H1 (cell line): Measurements from ENCODE around the gene MFRP. TPM values are rescaled to one million over a fixed set of nuclear protein-coding genes. Genes with fewer than 3 reads are reported as not detected.
"Not testable (repeated sequence)": the region's sequence is repeated elsewhere in the genome, so short reads cannot be mapped to it uniquely, and the experiment has no call there.

Experiments
- CTCF ChIA-PET: fragments of 300-600 bp; sonication (Branson Sonifier 250); formaldehyde crosslinking; loops from one replicate; lab custom pipeline; 2021; ENCODE audit not compliant: partially characterized antibody; lab: Charles Lee
- POLR2A ChIA-PET: fragments of 300-600 bp; sonication (Branson Sonifier 250); formaldehyde crosslinking; loops from one replicate; lab custom pipeline; 2021; ENCODE audit warnings: inconsistent platforms; ENCODE audit not compliant: partially characterized antibody; lab: Charles Lee
- DNase-seq, 2 experiments: peaks; one replicate each; pipeline versions ENCODE4 v3.0.0 to v3.0.0-alpha.2; 2010 to 2022; ENCODE audit warnings: low spot score in 2 of 2, low read depth in 1 of 2, mixed read lengths in 1 of 2
- FAIRE-seq: peaks from 2 replicates; lab custom pipeline; 2011; peaks lifted over from hg19 to GRCh38; lab: Jason Lieb, UNC
- H2AFZ ChIP-seq: 2 replicates; pipeline ENCODE4 v1.8.1; 2012; ENCODE audit warnings: low read length, inconsistent platforms
- H2AK5ac ChIP-seq: 2 replicates; pipeline ENCODE4 v1.6.1; 2013; ENCODE audit warnings: low read depth, low read length
- H2BK120ac ChIP-seq: replicated peaks from 2 replicates; pipeline ENCODE3; 2013; ENCODE audit warnings: low read depth, low read length, inconsistent platforms
- H2BK12ac ChIP-seq: 2 replicates; pipeline ENCODE4 v1.6.1; 2013; ENCODE audit warnings: low read depth, low read length
- H2BK15ac ChIP-seq: 2 replicates; pipeline ENCODE4 v1.6.1; 2013; ENCODE audit warnings: low read length
- H2BK20ac ChIP-seq: 2 replicates; pipeline ENCODE4 v1.6.1; 2013; ENCODE audit warnings: low read length
- H2BK5ac ChIP-seq: 2 replicates; pipeline ENCODE4 v1.6.1; 2013; ENCODE audit warnings: low read depth, low read length
- H3K14ac ChIP-seq: 2 replicates; pipeline ENCODE4 v1.6.1; 2013; ENCODE audit warnings: inconsistent platforms; ENCODE audit not compliant: insufficient read length
- H3K18ac ChIP-seq: 2 replicates; pipeline ENCODE4 v1.6.1; 2013; ENCODE audit warnings: low read length; ENCODE audit errors: extremely low read depth
- H3K23ac ChIP-seq: 2 replicates; pipeline ENCODE4 v1.6.1; 2013; ENCODE audit warnings: inconsistent platforms; ENCODE audit not compliant: insufficient read length
- H3K23me2 ChIP-seq: 2 replicates; pipeline ENCODE4 v1.6.1; 2013; ENCODE audit warnings: low read depth, low read length
- H3K27ac ChIP-seq: 2 replicates; pipeline ENCODE4 v1.6.1; 2011; ENCODE audit warnings: low read depth, low read length, inconsistent platforms
- H3K27me3 ChIP-seq, 4 experiments: replicated peaks in 1 of 4; 1 replicate in 1 of 4; 2 replicates in 3 of 4; pipeline versions ENCODE4 v1.6.1 to v1.8.1; 2011 to 2013; ENCODE audit warnings: low read length in 3 of 4, mild to moderate bottlenecking in 3 of 4, inconsistent platforms in 2 of 4, mixed read lengths in 2 of 4, moderate library complexity in 1 of 4; ENCODE audit not compliant: control insufficient read depth in 3 of 4, insufficient read depth in 3 of 4; ENCODE audit errors: extremely low read depth in 1 of 4
- H3K36me3 ChIP-seq, 4 experiments: 2 replicates each; pipeline versions ENCODE4 v1.6.1 to v1.8.1; 2011 to 2013; ENCODE audit warnings: mild to moderate bottlenecking in 4 of 4, low read length in 3 of 4, moderate library complexity in 2 of 4, control low read depth in 1 of 4, inconsistent platforms in 1 of 4; ENCODE audit not compliant: insufficient read depth in 4 of 4, control insufficient read depth in 2 of 4
- H3K4ac ChIP-seq: replicated peaks from 2 replicates; pipeline ENCODE3; 2013; ENCODE audit warnings: low read length, low read depth, mixed read lengths, inconsistent platforms; ENCODE audit not compliant: insufficient read length
- H3K4me1 ChIP-seq, 4 experiments: replicated peaks in 1 of 4; 1 replicate in 1 of 4; 2 replicates in 3 of 4; pipeline versions ENCODE4 v1.6.1 to v1.8.1; 2011 to 2013; ENCODE audit warnings: low read length in 3 of 4, inconsistent platforms in 2 of 4, mixed read lengths in 1 of 4; ENCODE audit not compliant: insufficient read depth in 4 of 4, control insufficient read depth in 3 of 4
- H3K4me2 ChIP-seq, 2 experiments: 2 replicates each; pipeline versions ENCODE4 v1.6.1 to v1.8.1; 2011 to 2013; ENCODE audit warnings: low read depth in 2 of 2, low read length in 2 of 2, control low read depth in 1 of 2, inconsistent platforms in 1 of 2, mild to moderate bottlenecking in 1 of 2; ENCODE audit not compliant: insufficient read depth in 1 of 2
- H3K4me3 ChIP-seq, 4 experiments: fragments of 200-600, 300-600 bp in 1 of 4; sonication (generic), shearing (Covaris generic), sonication (Bioruptor Twin) in 1 of 4; 2 replicates each; pipeline versions ENCODE4 v1.5.1 to v1.8.1; 2011 to 2016; ENCODE audit warnings: low read length in 4 of 4, low read depth in 3 of 4, control low read depth in 2 of 4, inconsistent platforms in 2 of 4, mild to moderate bottlenecking in 2 of 4, mixed read lengths in 1 of 4, moderate library complexity in 1 of 4; ENCODE audit not compliant: insufficient read depth in 2 of 4; ENCODE audit errors: extremely low read depth in 1 of 4
- H3K56ac ChIP-seq: replicated peaks from 2 replicates; pipeline ENCODE3; 2013; ENCODE audit warnings: low read depth, mild to moderate bottlenecking, mixed read lengths, low read length, inconsistent platforms; ENCODE audit not compliant: insufficient read length
- H3K79me1 ChIP-seq: 2 replicates; pipeline ENCODE4 v1.6.1; 2013; ENCODE audit warnings: low read depth, low read length, control low read depth
- H3K79me2 ChIP-seq, 2 experiments: 2 replicates each; pipeline versions ENCODE4 v1.6.1 to v1.8.1; 2012 to 2013; ENCODE audit warnings: low read length in 2 of 2, mild to moderate bottlenecking in 2 of 2, inconsistent platforms in 1 of 2; ENCODE audit not compliant: insufficient read depth in 2 of 2, control insufficient read depth in 1 of 2
- H3K9ac ChIP-seq, 4 experiments: replicated peaks in 1 of 4; 1 replicate in 1 of 4; 2 replicates in 3 of 4; pipeline versions ENCODE4 v1.6.1 to v1.8.1; 2011 to 2013; ENCODE audit warnings: low read depth in 3 of 4, low read length in 3 of 4, control low read depth in 2 of 4, mild to moderate bottlenecking in 2 of 4, moderate library complexity in 2 of 4, inconsistent platforms in 1 of 4; ENCODE audit errors: extremely low read depth in 1 of 4
- H3K9me3 ChIP-seq, 2 experiments: 2 replicates each; pipeline versions ENCODE4 v1.6.1 to v1.8.1; 2012 to 2013; ENCODE audit warnings: mild to moderate bottlenecking in 2 of 2, moderate library complexity in 2 of 2, control low read depth in 1 of 2, inconsistent platforms in 1 of 2, low read depth in 1 of 2, low read length in 1 of 2, mixed read lengths in 1 of 2; ENCODE audit not compliant: insufficient read depth in 2 of 2
- H4K20me1 ChIP-seq, 2 experiments: replicated peaks in 1 of 2; 2 replicates each; pipeline versions ENCODE3 to v1.8.1; 2011 to 2013; ENCODE audit warnings: inconsistent platforms in 2 of 2, low read length in 2 of 2, mild to moderate bottlenecking in 1 of 2; ENCODE audit not compliant: insufficient read depth in 2 of 2, control insufficient read depth in 1 of 2
- H4K5ac ChIP-seq: 2 replicates; pipeline ENCODE4 v1.6.1; 2013; ENCODE audit warnings: low read length, low read depth, mixed read lengths, inconsistent platforms; ENCODE audit not compliant: insufficient read length
- H4K8ac ChIP-seq: 2 replicates; pipeline ENCODE4 v1.8.0; 2013; ENCODE audit warnings: mild to moderate bottlenecking, moderate library complexity, low read length, inconsistent platforms; ENCODE audit not compliant: insufficient read depth; ENCODE audit errors: extremely low read depth
- H4K91ac ChIP-seq: replicated peaks from 2 replicates; pipeline ENCODE3; 2013; ENCODE audit warnings: low read length, mixed read lengths, inconsistent platforms; ENCODE audit not compliant: insufficient read length
- WGBS, 2 experiments: shearing (Covaris generic) in 1 of 2; methylation state at CpG; one replicate each; pipeline versions ENCODE4 v1.1.6 to v1.1.7; 2013 to 2015; ENCODE audit warnings: low lambda C conversion rate in 2 of 2, mixed read lengths in 2 of 2, inconsistent platforms in 1 of 2, low coverage in 1 of 2, missing lambda C conversion rate in 1 of 2; ENCODE audit not compliant: insufficient replicate concordance in 2 of 2, insufficient coverage in 1 of 2, insufficient read length in 1 of 2; ENCODE audit errors: extremely low coverage in 1 of 2, missing lambda C conversion rate in 1 of 2; 5-methylcytosine and 5-hydroxymethylcytosine counted together
- polyA plus RNA-seq, 7 experiments: library from polyadenylated mRNA; depleted of rRNA in 3 of 7; stranded (reverse) in 5 of 7; unstranded in 2 of 7; fragments of >200 nt in 5 of 7; fragments of 200-250 nt in 2 of 7; gene quantifications; 1 replicate in 5 of 7; 2 replicates in 1 of 7; 4 replicates in 1 of 7; pipeline versions ENCODE4 v1.2.1 to v1.2.3, GENCODE V29; 2011 to 2013; ENCODE audit warnings: missing spikeins in 2 of 7, mixed read lengths in 2 of 7
- total RNA-seq: library from RNA; stranded (reverse); fragmentation: NEBNext Ultra II Directional; extraction: Animal tissue kit (Norgen Biotek cat#: 25700); gene quantifications from 2 replicates; pipeline ENCODE4 v1.2.1, GENCODE V29; 2021

The MFRP gene
- total and polyA plus RNA-seq, 2 of the 8 experiments (the other 6 are each of a cell fraction or from before 2014, with no cell fraction given): 0.02 TPM; not detected in 1

- not testable (repeated sequence) for H4K8ac ChIP-seq, H3K79me1 ChIP-seq, H4K5ac ChIP-seq, H3K36me3 ChIP-seq, FAIRE-seq, H2BK120ac ChIP-seq, H2BK12ac ChIP-seq, H3K56ac ChIP-seq, H2AK5ac ChIP-seq, H4K20me1 ChIP-seq, H2BK20ac ChIP-seq, H3K23ac ChIP-seq, H2AFZ ChIP-seq, H3K27ac ChIP-seq, DNase-seq, H3K4ac ChIP-seq, H3K14ac ChIP-seq, H3K18ac ChIP-seq, H2BK5ac ChIP-seq, H3K9ac ChIP-seq, H3K79me2 ChIP-seq, H3K9me3 ChIP-seq, H2BK15ac ChIP-seq, H4K91ac ChIP-seq
- Histone ChIP-seq H3K4me3 (peak overlapping the region in 2 of 4 experiments; percentile 62 to 66; a peak in 4 of 8 replicates), H3K4me1 (peaks cover 9 to 27% (median 23%) of the 10 kb centered on the region in 4 experiments), H3K4me2 (peak overlapping the region; percentile 88 to 97), H3K27me3 (peaks cover 0 to 12% (median 8%) of the 10 kb centered on the region in 4 experiments; a peak in 6 of 7 replicates), H3K23me2 (peaks cover 21% of the 10 kb centered on the region)
- CTCF ChIA-PET: interaction anchor here (0.6 to 26.3 kb wide), 19 partner anchors 9 to 356 kb away, joined by 3 to 474 read pairs (median 9); partner anchors contain the start of genes C1QTNF5, MFRP and NECTIN1
- 93% methylated on average over 14 of the region's 14 CpGs; no CpG with 5 or more reads in 1 of the 2 experiments for whole genome bisulfite sequencing, 2 experiments
- POLR2A ChIA-PET: interaction anchor here (0.7 to 2.9 kb wide), 5 partner anchors 8 to 89 kb away, joined by 3 to 12 read pairs (median 3); partner anchors contain the start of gene THY1
Observed at GRCh38 chr11:119382513-119382912, 36.0 kb upstream of the MFRP start.
